HUDEP-2 (cell line): ENCODE data around the gene CD44.

Experiments used
- DNase-seq, 76 experiments: peaks; one replicate each; lab custom pipeline; 2025; ENCODE audit not compliant: unreplicated experiment in 76 of 76; lab: John Stamatoyannopoulos, UW

CD44 gene

GRCh38 chr11:35111161-35112055 lies 27.6 kb upstream of the CD44 start:
- no peak for DNase-seq

GRCh38 chr11:35112056-35112845 lies 26.7 kb upstream of the CD44 start:
- DNase-seq, result no peak

DNA sequence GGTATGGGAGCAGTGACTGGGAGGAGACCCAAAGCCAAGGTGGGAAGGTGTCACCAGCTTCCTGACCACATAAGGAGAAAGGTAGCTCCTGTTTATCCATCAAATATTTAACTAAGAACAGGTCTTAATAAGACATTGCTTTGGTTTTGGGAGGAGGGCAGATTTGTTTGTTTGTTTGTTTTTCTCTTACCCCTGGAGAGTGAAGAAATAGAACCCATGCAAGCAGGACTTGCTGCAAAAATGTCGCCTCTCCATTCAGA lies 26.2 kb upstream of the CD44 start:
- no peak for DNase-seq

DNA sequence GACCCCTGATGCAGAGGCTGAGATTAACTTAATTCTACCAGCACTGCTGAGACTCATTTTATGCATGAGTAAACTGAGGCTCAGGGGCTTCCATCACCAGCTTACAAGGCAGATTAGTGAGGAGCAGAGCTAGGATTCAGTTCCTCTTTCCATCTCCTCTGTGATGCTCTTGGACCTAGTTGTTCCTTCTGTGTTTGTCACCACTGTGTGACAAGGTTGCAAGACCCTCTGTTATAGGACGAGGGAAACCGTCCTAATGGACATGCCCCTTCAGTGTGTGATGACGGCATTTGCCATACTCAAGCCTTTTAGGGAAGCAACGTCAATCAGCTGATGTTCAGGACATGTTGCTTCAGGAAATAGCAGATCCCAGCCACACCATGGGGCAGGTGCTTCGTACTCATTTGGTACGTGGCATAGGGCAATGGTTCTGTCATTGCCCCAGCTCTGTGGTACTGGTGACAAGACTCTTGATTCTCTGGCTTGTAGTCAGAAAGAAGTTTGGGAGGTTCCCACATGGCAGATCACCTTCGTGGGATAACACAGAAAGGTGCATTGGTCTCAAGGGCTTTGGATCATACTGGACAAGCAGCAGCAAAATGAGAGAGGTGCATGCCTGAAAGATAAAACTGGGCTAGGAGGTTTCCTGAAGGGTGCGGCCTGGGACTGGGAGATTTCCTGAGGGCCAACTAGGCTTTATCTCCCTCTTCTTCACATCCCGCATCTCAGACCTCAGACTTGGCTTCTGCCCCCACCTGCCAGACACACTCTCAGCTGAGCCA lies 23.9 kb upstream of the CD44 start:
- DNase-seq, result no peak

GRCh38 chr11:35115688-35116030 lies 23.3 kb upstream of the CD44 start:
- no peak for DNase-seq

- no peak for DNase-seq
Measured at GRCh38 chr11:35116245-35116644, 22.7 kb upstream of the CD44 start.

DNA sequence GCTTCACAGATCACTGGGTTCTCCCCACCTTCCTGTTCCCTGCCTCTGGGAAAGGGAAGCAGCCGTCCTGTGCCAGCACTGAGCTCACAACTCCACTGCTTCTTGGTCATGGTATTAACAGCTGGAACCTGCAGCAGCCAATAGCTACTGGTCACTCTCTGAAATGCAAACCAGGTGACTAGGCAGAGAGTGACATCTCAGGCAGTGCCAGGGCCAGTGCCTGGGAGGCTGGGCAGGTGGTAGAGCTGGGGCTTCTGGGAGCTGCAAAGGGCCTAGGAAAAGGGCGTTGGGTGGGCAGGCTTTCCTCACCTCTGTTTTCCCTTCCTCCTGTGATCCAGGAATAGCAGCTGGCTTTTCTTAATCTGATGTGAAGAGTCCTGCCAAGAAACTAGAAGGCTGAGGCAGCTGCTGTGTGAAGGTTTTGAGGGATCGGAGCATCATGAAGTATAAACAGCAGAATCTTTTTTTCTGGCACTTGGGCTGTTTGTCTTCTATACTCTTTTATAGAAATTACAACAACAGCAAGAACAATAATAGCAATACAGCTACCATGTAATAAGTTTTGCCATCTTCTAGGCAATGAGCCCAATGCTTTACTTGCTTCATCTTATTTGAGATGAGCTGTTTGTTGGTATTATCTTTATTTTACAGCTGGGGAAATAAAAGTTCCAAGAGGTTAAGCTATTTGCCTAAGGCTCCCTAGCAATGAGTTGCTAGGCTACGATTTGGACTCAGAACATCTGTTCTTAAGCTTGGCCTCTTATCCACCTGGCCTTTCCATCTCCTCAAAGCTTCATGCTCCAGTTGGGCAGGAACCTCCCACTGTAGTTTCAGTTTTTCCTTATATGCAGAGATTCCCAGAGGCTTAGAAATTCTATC lies 22.0 kb upstream of the CD44 start:
- DNase-seq, result no peak

DNA sequence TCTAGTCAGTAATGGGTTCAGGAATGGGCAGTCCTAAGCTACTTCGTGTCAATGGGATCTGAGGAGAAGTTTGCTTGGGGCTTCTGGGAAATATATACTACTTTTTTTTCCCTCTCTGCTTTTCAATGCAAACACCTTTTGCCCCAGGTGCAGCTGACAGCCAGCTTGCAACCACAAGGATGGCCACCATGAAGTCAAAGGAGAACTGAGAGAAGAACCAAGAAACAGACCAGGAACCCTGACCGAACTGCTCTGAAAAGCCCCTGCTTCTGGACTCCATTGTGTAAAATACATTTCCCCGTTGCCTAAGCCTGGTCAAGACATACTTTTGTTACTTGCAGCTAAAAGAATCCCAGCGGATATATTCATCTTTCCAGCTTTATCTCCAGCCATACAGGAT lies 20.1 kb upstream of the CD44 start:
- DNase-seq, result no peak

- no peak for DNase-seq
Measured at GRCh38 chr11:35121326-35121865, 17.6 kb upstream of the CD44 start.

GRCh38 chr11:35122308-35122707 lies 16.7 kb upstream of the CD44 start:
- DNase-seq, result peak in 3 of 76 experiments; percentile 1 to 30 (median 11)

DNA sequence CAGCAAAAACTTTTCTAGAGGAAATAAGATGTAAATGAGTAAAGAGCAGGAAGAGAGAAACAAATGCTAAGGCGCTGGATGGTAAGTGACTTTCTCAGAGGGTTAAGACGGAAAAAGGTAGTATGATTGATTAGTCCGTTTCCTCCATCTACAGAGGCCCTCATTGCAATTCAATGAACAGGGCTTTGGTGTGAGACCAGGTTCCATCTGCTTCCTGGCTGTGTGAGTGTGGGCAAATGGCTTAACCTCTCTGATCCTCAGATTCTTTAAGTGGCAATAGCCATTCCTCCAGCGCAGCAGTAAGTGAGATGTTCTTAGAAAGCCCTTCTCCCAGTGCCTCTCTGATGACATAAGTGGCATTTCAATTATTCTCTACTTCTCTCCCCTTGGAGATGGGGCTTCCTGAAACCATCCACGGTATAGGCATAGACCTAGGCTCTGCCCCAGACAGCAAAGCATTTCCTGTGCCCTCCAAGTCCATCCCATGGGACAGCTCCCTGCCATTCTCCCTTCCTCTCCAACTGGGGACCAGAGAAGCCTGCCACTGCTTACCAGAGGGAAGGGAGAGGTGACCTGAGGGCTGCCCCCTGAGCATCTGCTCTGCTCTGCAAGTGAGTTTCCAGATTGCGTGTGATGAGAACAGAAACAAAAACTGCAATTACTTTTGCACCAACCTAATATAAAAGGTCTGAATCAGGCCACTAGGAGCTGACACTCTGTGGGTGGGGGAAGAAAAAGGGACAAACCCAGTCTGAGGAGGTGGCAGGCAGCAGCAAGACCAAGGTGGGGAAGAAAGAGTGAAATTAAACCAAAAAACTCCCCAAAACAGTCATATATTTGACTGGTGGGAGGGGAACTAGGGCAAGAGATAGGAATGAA lies 12.7 kb upstream of the CD44 start:
- no peak for DNase-seq

DNA sequence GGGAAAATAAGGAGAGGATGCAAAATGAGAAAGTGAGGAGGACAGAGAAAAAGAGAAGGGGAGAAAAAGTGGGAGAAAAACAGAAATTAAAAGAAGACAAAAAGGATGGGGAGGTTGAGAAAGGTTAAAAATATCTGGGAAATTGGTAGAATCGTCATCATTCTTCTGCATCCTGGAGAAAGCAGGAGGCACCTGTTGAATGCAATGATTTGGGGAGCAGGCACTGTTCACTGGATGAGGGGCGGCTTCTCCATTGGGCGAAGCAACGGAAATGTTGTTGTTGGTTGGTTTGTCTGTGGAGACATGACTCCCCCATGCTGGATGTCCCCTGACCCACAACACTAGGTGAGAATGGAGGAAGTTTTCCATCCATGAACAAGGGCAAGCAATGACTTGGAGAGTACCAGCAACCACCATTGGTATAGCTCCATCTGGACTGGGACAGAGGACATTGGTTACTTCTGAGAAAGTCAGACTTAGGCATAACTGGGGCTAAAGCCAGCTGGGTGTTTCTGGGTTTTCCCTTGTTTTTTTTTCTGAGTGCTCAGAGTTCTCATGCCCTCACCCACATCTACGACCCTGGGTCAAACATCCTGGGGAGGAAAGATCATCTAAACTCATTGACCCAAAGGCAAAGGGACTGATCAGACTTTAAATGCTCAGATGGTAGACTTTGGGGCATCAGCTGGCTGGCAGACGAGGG lies 11.9 kb upstream of the CD44 start:
- DNase-seq, result no peak

GRCh38 chr11:35127619-35128018 lies 11.4 kb upstream of the CD44 start:
- DNase-seq, result no peak

DNA sequence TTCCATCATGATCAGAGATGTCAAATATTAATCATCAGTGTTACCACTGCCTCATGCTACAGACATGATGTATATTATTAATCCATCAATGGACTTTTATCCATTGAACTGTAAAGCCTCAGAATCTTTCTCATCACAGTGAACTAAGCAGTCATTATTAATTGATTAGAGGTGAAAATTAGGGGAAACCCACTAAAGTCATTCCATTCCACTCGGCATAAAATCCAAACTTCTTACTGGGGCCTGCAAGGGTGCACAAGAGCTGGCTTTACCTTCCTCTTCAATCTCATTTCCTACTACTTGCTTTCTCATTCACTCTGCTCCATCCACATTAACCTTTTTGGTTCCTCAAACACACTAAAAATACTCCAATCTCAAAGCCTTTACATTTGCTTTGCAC lies 7.9 kb upstream of the CD44 start:
- DNase-seq, result no peak

GRCh38 chr11:35131886-35132285 lies 7.1 kb upstream of the CD44 start:
- no peak for DNase-seq

- no peak for DNase-seq
Measured at GRCh38 chr11:35133656-35134055, 5.3 kb upstream of the CD44 start.

DNA sequence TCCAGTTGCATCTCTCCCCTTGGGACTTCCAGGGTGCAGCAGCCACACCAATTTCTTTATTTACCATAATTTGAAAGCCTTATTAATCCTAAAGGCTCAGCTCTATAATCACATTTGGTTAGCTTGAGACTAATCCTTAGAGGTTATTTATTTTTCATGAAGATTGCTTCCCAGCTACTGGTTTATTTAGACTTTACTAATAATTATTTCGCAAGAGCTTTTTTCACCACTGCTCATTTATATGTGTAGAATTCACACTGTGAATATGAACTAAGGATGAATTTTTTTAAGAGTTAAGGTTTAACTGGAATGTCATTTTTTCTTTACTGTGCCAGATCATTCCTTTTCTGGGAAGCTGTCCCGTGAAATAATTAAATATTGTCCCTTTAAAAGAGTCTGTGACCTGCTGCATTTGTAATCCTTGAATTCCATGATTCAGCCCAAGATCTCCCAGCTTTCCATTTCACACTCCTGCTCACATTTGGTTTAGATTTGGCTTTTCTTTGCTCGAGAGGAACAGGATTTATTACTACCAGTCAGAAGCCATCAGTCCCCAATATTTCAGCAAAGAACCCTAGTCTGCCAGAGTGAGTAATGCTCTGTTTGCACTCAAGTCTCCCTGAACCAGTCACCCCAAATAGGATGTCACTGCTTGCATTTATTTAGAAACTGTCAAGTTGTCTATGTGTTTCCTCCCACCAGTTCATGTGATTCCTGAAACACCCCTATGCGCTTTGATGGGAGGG lies 4.4 kb upstream of the CD44 start:
- DNase-seq, result no peak

DNA sequence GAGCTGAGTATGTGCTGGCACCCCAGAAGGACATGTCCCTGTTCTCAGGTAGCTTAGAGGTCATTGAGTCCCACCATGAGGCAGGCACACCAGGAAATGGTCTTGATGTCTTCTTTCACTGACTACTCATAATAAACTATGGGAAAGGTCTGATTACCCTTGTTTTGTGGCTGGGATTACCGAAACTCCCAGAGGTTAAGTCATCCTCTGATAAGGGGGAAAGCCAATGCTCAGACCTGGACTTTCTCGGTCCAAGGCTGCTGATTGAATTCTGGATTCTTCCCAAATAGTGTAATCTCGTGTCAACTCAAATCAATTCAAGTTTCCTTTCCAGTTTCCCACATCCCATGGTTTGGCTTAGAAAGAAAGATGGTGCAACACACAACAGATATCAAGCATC lies 3.7 kb upstream of the CD44 start:
- no peak for DNase-seq
